HG03432 (cell line): ENCODE data around the gene CYP1A2.
"Not testable (repeated sequence)": the region's sequence is repeated elsewhere in the genome, so short reads cannot be mapped to it uniquely, and the experiment has no call there.

Experiments
- ATAC-seq: cut with Tn5 transposase; IDR thresholded peaks from one replicate; pipeline ENCODE4 v1.9.1; 2021; ENCODE audit warnings: mild to moderate bottlenecking, moderate library complexity; ENCODE audit not compliant: unreplicated experiment

CYP1A2 gene

DNA sequence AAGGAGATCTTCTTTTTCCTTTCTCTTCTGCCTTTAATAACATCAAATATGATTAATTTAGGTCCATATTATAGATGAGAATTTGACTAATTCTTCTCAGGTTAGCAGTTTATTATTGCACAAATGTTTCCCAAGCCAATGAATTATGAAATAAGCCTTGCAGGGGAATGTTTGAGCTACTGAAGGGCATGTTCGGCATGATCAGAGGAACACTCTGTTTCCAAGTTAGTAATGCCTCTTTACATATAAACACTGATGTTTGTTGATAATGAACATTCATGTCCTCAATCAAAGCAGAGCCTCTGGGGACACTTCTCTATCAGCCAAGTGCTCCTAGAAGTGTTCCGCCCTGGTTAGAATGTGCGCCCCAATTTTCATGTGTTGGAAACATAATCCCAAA lies 13.3 kb upstream of the CYP1A2 start:
- no peak for ATAC-seq

DNA sequence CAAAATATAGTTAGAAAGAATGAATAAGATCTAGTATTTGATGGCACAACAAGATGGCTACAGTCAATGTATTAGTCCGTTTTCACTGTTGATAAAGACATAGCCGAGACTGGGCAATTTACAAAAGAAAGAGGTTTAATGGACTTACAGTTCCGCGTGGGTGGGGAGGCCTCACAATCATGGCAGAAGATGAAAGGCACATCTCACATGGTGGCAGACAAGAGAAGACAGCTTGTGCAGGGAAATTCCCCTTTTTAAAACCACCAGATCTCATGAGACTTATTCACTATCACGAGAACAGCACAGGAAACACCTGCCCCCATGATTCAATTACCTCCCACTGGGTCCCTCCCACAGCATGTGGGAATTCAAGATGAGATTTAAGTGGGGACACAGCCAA lies 10.4 kb upstream of the CYP1A2 start:
- ATAC-seq, result not testable (repeated sequence)

DNA sequence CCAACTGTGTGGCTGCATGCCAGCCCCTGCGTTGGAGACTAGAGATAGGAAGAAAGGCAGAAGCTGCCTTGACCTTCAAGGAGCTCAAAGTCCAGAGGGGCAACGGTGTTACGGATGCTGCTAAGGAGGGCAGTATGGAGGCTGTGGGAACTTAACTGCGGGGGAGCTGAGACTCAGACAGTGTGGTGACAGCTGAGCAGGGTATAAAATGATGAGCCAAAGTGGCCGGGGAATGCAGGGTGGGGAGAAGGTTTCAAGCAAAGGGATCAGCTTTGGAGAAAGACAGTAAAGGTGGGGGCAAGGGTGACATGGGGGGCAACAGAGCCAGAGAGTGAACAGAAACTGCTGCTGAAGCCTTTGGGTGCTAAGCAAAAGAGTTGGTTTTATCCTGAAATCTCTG lies 6.2 kb upstream of the CYP1A2 start:
- ATAC-seq, result no peak

DNA sequence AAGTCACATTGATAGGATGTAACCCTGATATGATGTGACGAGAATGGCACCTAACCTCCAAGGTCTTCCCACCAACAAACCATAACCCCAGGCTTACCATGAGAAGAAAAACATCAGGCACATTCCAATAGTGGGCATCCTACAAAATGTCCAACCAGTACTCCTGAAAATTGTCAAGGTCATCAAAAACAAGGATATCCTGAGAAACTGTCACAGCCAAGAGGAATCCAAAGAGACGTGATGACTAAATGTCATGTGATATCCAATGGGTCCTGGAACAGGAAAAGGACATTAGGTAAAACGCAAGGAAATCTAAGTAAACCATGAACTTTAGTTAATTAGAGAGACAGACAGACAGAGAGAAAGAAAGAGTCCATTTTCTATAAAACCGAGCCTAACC lies 2.3 kb upstream of the CYP1A2 start:
- no peak for ATAC-seq

DNA sequence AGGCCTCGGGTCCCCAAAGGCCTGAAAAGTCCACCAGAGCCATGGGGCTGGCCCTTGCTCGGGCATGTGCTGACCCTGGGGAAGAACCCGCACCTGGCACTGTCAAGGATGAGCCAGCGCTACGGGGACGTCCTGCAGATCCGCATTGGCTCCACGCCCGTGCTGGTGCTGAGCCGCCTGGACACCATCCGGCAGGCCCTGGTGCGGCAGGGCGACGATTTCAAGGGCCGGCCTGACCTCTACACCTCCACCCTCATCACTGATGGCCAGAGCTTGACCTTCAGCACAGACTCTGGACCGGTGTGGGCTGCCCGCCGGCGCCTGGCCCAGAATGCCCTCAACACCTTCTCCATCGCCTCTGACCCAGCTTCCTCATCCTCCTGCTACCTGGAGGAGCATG lies 1.2 kb downstream of the CYP1A2 start:
- ATAC-seq, result no peak

DNA sequence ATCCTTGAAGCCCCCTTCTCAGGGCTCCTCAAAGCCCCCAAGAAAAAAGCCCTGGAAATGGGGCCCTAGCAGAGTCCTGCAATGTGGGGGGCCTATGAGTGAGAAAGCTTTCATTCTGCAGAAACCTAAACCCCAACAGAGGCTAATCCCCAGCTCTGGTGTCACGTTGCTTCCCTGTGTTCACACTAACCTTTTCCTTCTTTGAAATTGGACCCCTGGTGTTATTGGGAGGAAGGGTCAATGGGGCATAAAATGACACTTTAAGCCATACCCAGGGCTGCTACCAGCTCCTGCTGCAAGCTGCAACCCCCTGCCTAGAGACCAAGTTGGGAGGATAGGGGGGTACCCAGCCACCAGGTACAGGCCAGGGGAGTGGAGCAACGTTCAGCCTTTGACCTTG lies 2.1 kb downstream of the CYP1A2 start:
- no peak for ATAC-seq

DNA sequence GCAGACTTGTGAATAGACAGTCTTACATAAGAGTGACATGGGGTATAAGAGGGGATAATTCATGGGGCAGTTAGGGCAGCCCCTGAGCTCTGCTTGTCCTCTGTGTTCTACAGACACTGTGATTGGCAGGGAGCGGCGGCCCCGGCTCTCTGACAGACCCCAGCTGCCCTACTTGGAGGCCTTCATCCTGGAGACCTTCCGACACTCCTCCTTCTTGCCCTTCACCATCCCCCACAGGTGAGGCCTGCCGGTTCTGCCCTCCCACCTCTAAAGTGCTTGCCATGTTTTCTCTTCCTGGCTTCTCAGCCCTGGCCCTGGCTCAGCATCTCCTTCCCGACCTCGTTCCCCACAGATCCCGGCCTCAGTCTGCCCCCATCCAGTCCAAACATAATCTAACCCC lies 3.4 kb downstream of the CYP1A2 start:
- no peak for ATAC-seq

DNA sequence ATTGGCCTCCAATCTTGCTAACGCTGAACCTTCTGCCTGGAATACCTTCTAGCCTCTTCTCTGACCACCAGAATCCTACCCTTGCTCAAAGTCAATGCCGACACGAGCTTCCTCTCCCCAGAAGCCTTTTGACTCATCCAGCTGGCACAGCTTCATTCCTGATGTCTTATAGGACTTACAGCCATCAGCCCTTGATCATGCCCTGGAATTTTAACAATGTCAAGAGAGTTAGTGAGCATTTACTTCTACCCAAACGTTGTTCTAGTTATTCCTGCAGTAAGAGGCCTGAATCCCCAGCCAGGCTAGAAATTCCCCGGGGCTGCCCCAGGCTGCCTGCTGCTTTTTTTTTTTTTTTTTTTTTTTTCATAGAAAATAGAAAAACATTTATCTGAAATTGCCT lies 3.9 kb downstream of the CYP1A2 start:
- no peak for ATAC-seq

DNA sequence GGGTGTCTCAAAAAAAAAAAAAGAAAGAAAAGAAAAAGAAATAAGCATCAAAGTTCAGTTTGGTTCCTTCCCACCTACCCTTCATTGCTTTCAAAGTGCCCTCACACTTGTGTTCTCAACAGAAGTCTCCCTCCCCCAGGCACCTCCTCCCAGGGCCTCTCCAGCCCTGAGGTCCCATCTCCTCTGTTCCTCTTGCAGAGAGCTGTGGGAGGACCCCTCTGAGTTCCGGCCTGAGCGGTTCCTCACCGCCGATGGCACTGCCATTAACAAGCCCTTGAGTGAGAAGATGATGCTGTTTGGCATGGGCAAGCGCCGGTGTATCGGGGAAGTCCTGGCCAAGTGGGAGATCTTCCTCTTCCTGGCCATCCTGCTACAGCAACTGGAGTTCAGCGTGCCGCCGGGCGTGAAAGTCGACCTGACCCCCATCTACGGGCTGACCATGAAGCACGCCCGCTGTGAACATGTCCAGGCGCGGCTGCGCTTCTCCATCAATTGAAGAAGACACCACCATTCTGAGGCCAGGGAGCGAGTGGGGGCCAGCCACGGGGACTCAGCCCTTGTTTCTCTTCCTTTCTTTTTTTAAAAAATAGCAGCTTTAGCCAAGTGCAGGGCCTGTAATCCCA lies 6.1 kb downstream of the CYP1A2 start:
- no peak for ATAC-seq

DNA sequence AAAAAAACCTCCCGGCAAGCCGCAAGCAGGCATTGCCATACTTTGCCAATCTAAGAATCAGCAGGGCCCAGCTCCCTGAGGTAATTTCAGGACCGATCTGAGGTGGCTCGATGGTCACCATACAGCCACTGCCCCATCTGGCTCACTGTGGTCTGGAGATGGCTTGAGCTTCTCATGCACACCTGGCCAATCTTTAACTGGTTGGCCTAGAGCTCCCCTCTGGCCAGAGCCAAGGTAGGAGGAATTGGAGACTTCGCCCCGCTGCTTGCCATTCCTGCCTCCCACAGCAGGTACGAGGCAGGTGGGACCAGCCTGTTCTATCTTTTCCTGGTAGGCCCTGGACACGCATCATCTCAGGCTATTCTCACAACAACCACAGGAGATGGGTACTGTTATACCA lies 10.1 kb downstream of the CYP1A2 start:
- no peak for ATAC-seq

DNA sequence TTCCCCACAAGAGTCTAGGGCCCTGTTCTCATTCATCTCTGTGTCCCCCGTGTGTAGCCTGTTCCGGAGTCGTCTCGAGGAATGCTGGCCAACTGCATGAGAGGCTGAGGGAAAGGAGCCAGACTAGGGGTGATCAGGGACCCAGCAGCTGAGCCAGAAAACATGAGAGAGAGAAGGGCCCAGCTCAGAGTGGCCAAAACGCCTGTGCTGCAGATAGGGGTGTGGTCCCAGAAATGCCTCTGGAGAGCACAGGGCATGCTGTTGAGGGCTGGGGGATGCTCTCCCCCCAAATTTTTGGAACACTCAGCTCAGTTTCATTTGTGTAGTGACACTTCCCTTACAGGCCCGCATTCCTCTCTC lies 14.1 kb downstream of the CYP1A2 start:
- no peak for ATAC-seq

DNA sequence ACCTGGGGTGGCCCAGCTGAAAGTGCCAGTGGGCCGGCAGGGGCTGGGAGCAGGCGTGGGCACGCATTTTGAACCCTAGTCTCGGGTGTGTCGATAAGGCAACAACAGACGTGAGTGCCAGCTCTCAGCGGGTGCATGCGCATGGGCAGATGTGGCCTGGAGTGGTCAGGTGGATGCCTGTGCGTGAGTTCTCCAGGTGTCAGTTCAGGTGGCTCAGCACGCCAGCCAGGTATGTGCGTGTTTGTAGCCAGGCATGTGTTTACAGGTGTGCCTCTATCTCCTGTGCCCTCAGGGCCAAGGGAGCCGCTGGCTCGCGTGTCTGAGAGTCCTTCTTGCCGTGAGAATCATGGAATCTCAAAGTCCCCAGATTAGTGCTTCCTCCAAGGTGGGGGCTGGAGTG lies 14.8 kb downstream of the CYP1A2 start:
- ATAC-seq, result no peak

DNA sequence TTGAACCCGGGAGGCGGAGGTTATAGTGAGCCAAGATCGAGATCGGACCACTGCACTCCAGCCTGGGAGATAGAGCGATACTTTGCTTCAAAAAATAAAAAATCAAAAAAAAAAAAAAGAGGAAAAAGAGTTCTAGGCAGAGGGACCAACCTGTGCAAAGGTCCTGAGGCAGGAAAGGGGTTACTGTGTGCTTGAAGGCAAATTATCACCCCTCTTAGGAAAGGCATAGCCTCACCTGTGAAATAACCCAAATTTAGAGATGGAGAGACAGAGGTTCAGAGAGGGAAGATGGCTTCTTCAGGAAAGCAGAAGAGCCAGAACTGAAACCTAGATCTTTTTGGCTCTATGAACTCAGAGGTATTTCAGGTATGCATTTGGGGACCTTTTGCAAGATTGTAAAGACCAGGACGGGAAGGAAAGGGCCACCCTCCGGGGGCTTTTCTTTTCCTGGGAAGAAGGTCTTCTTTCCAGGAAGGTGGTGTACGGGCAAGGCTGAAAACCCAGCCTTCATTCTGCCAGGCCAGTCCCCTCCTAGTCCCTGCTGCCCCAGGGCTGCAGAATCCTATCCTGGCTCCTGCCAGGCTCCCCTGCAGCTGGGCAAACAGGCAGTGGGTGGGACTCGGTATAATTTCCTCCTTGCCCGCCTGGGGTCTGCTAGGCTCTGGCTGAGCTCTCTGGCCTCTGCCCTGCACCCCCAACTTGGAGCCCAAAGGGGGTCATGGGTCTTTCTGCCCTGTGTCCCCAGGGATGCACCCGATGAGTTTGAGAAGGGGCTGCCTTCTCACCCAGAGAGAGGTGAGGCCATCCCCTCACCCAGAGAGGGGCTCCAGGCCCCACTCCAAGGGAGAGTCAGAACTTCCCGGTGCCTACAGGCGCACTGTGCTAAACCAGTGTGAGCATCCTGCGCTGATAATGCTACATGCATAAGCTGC lies 18.8 kb downstream of the CYP1A2 start:
- ATAC-seq, result no peak

DNA sequence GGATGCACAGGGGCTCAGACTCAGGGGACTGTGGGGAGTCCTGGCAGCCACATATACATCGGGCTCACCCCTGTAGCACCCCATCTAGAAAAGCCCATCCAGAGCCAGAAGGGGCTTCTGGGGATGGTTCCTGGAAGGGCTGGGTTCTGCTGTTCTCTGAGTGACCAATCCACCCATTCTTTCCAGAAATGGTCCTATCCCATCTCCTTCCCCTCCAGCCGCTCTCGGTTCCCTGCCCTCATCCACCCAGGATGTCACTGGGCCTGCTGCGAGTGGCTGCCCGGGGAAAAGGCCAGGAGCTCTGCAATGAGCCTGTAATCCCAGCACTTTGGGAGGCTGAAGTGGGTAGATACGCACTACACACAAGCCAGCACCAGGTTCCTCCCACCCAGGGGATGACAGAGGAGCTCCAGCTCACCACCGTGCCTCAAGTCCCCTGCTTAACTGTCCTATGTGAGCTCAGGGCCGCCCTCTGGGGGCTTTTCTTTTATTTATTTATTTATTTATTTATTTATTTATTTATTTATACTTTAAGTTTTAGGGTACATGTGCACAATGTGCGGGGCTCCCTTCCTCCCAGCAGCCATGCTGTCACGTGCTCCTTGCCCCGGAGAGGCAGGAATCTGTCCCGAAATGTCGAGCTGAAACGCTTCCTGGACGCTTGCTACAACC lies 19.6 kb downstream of the CYP1A2 start:
- no peak for ATAC-seq

DNA sequence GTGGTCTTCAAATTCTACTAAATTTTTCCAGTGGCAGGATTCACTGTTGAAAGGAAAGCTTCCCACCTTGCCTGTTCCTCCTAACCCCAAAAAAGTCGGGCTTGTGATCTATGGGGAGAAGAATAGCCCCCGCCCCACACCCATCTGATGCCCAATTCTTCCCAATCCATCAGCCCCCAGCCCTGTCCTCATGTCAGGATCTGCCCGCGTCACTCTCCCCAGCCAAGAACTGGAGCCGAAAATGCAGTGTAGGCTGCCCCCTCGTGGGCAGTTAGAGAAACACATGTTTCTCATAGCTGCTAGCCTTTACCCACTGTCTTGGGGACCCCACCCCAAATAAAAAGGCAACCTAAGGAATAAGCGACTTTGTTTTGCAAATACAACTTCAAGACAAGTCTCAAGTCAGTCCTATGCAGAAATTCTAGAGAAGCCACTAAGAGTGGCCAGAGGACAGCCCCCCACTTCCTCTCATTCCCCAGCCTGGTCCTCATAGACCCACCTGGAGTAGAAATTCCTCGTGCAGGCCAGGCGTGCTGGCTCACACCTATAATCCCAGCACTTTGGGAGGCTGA lies 20.2 kb downstream of the CYP1A2 start:
- ATAC-seq, result no peak

DNA sequence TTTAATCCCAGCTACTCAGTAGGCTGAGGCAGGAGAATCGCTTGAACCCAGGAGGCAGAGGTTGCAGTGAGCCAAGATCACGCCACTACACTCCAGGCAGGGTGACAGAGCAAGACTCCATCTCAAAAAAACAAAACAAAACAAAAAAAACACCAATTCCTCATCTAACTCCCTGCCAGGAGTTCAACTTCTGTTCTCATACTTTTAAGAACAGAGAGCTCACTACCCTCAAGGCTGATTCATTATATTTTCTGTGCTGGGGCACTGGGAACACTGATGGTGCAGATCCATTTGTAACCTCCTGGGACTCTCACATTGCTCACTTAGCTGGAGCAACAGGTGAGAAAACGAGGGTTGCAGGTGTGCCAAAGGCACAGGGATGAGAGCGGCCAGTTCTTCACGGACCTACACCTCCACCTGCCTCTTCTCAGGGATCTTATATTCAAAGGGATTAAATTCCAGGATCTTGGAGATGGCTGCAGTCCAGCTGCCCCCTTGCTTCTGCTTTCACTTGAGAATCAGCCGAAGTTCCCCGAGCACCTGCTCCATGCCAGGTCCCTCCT lies 20.9 kb downstream of the CYP1A2 start:
- no peak for ATAC-seq

DNA sequence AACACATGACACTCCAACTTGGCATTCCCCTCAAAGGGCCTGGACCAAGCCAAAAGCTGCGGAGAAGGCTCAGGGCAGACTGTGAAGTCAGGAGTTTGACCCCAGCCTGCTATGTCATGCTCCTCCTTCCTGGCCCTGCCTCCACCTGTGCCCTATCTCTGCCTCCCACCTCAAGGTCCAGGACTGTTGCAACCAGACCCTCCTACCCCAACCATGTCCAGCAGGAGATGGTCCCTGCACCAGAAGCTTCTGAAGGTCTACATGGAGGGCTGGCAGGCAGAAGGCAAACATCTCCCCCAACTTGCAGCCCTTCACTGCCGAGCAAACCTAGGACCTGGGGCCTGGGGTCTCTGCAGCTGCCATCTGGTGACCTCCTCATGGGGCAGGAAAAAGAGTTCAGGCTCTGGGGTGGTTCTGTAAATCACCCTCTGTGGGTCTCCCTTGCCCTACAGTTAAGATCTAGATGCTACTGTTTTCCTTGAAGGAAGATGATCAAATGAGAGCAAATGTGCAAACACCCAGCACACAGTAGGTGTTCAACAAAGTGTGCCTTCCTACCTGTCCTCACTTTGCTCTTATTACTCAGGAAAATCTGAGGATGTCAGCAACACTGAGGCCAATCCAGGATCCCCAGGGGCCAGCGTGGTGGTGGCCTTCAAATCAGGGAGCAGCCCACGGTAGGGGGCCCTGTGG lies 21.7 kb downstream of the CYP1A2 start:
- ATAC-seq, result no peak

DNA sequence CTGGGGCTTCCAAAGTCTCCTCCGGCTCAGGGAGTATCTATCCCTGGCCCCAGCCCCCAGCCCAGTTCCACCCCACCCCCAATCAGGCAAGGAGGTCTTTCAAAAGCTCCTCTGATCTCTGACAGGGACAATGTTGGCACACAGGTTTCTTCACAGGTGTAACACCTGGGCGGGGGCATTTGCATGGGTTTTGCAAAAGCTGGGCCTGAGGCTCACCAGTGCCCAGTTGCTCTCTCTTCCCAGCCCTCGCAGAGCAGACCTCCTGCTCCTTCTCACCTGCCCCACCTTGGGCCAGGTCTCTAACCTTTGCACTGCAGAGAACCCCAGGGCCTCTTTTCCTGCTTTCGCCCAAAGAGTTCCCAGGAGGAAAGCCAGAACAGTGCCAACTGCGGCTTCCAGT lies 24.7 kb downstream of the CYP1A2 start:
- ATAC-seq, result no peak

DNA sequence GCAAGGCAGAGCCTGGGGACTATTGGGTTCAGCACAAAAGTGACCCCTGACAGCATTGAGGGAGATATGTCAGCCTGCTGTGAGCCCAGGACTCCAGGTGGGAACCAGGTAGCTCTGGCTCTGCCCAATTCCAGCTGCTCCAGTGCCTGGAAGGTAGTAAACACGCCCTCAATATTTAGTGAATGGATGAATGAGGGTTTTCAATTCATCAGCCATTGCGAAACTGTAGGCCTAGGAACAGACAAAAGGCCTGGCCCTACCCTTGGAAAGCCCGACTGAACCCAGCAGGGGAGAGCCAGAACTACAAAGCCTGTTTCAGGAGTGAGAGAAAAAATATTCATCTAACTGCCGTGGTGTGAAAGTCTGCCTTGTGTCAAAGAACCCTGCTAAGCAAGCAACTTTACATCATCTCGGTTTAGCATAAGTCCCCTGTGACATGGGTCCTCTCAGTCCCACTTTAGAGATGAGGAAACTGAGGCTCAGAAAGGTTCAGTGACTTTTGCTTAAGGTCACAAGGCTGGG lies 25.1 kb downstream of the CYP1A2 start:
- no peak for ATAC-seq

DNA sequence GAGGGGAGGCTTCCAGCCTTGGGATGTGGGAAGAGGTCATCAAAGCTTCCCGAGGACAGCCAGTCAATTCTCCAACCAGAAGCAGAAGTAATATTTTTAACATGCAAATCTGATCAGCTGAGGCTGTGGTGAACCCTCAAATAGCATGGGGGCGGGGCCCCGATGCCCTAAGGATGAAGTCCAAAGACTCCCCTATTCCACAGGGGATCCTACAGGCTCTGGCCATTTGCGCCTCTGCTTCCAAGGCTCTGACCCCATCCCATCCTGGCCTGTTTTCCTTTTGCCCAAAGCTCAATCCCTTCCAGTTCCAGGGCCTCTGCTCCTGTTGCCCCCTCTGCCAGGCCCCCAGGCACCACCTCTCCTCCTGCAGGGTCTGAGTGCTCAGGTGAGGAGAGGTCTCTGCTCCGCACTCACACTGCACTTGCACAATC lies 26.5 kb downstream of the CYP1A2 start:
- ATAC-seq, result no peak

DNA sequence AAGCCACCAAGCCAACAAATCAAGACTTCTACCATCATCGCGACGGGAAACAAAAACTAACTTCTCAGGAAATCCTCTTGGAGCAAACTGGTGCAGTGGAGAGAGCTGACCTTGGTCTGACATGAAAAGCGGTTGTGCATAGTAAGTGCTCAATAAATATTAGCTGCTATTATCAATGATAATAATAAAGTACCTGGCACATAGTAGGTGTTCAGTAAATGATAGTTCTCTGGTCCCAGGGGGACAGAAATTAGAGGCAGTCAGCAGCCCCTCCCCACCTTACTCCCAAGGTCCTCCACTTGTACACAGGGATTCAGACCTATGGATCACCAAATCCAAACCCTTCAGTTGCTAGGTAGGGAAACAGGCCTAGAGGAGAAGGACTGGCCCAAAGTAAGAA lies 27.2 kb downstream of the CYP1A2 start:
- no peak for ATAC-seq
